Measurements from ENCODE around the gene VSTM4.

The VSTM4 gene

GRCh38 chr10:49039409-49039808, 75.9 kb downstream of the VSTM4 start:
- no peak for DNase-seq

- DNase-seq = no peak
These were observed 76.6 kb downstream of the VSTM4 start for GRCh38 chr10:49038711-49039110.

GRCh38 chr10:49037187-49037586, 78.1 kb downstream of the VSTM4 start:
- DNase-seq = no peak

- DNase-seq = no peak
These were observed 78.7 kb downstream of the VSTM4 start for GRCh38 chr10:49036638-49037037.

GRCh38 chr10:49035920-49036319, 79.4 kb downstream of the VSTM4 start:
- DNase-seq = no peak

DNA sequence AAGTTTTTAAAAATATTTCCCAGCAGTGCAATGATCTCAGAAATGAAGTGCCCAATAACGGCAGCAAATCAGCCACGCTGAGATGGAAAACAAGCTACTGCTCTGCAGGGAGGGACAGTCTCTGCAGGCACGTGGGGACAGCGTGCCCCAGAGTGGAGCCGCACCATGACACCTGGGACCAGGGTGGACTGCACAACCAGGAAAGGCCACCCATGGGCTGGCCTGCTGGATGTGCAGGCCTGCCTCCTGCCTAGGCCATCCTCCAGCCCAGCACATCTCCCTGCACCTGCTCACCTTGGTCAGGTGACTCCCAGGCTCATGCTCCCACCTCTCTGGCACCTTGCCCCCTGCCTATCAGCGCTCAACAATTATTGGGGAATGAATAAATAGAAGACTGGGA, 80.4 kb downstream of the VSTM4 start:
- DNase-seq = no peak

- DNase-seq = no peak
These were observed 81.4 kb downstream of the VSTM4 start for GRCh38 chr10:49033939-49034338.

DNA sequence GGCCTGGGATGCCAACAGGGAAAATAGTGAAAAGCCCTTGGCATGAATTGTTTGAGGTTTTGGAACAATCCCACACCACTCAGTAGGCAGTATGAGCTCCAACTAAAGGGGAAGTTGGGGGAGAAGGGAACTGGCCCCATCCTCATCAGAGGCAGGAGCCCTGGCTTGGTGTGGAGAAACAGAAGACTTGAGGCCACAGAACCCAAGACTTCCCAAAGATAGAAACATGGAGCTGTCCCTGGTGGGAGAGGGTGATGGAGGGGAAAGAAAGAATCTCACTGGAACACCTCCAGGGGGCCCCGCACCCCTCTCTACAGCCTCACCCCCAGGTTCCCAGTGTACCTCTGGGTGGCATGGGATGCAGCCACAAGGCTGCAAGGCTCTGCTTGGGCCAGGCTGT, 85.7 kb downstream of the VSTM4 start:
- DNase-seq = no peak

DNA sequence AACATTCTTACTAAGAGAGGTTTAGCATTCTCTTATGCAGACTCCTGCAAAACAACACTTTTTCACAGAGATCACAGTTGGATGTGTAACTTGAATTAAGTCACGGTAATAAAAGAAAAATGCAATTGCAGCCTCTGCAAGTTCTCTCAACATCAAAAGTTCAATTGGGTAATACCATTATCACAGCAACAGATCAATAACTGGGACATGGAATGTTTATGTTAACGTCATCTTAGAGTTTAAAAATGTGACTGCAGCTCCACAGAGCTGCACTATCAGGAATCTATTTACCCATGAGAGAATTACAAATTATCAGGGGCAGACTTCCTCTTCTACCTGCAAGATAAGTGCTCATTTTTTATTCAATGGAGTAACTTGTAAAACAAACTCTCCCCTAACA, 86.7 kb downstream of the VSTM4 start:
- DNase-seq = no peak

DNA sequence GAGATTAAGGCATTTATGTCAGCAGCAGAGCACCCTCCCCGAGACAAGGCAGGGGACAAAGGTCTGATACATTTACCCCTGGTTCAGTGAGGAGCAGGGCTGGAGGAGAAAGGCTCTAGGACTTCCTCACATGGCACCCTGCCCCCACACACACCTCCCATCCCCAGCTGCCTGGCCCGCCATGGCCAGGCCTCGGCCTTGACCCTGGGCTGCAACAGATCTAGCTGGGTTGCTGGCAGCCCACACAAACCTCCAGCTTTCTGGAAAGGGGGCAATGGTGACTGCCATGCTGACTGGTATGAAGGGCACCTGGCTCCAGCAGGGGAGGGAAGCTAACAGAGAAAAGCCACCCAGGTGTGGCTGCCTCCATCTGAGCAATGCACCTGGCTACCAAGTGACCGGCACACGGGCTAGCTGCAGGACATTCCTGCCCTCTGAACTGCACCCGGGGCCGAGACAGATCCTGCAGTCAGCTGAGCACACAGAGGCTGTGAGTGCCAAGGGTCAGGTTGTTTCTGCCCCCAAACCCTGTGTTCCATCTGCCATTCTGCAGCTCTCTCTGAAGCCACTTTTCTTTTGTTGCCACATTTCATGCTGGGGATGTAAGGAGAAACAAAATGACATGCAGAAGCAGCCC, 89.9 kb downstream of the VSTM4 start:
- DNase-seq = no peak

DNA sequence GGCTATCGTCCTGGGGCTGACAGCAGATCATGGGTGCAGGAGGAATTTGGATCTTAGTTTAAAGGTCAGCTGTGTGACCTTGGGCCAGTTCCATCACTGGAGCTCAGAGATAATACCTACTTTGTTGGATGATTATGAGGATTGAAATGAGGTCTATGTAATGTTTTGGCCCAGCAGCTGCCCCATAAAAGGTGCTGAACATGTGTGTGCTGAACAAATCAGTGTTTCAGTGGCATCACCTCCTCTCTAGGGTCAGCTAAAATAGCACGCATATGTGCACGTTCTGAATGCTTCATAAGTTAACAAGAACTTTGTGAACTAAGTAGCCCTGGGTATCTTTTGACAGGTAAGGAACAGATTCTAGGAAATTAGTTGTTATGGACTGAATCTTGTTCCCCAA, 90.8 kb downstream of the VSTM4 start:
- DNase-seq = no peak

DNA sequence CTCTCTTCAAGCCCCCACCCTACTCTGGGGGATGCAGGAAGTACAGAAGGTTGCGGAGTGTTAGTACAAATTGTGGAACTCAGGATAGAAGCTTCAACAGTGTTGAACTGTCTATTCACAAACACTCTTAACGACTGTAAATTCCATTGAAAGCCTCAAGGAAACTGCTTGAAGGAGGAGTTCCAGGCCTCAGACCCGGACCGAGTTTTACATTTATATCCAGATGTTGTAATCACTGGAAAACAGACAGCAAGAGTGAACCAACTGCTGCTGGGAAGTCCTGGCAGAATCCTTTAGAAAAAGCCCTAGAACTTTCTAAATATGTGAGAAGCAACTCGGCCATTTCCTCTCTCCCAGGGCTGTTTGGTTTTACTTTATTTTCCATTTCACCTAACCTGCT, 91.6 kb downstream of the VSTM4 start:
- DNase-seq = no peak

GRCh38 chr10:49023071-49023470, 92.3 kb downstream of the VSTM4 start:
- no peak for DNase-seq

- DNase-seq = no peak
These were observed 93.6 kb downstream of the VSTM4 start for GRCh38 chr10:49021685-49022084.

GRCh38 chr10:49015700-49016099, 99.6 kb downstream of the VSTM4 start:
- DNase-seq = no peak

DNA sequence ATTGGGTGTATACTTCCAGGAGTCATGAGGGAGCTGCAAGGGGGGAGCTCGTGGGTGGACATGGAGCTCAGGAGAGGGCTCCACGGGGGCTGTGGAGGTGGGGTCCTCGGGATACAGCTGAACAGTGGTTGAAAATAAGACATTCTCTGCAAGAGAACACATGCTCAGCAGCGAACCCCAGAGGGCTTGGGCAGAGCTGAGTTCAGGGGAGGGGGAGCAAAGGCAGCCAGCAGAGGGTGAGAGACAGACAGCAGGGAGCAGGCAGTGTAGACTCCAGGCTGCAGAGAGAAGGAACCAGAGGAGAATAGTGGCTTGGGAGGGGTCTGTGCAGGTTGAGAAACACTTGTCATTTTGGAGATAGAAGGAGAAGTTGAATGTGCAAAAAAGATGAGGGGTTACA, 102.7 kb downstream of the VSTM4 start:
- DNase-seq = no peak

DNA sequence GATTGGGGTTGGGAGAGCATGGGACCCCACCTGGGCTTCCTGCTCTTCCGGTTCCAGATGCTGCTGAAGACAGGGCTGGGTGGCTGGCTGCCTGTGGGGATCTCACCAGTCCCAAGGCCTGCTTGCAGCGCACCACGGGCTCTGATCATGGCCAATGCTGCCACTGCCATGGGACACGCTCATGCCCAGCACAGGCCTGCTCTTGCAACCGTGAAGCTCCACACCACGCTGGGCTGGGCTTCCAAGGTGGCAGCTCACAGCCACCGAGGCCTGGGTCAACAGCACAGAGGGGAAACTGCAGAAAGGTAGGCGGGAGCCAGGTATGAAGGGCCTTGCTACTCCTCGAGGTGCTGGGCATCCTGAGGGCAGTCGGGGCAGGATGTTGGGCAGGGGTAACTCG, 103.6 kb downstream of the VSTM4 start:
- no peak for DNase-seq

DNA sequence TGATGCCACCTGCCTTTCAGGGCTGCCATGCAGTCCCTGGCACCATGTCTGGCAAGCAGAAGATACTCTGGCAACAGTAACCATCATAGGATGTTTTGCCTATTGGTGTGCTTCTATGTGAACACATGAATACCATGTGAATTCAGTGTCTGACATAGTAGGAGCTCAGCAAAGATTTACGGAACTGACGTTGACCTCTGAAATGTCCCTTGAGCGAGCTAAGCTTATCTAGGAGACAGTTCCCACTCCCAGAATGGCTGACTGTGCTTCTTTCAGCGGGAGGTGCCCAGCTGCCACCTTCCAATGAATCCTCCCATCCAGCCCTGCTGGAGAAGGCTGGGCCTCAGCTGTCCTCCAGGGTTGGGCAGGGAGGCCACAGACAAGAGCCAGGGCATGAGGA, 104.5 kb downstream of the VSTM4 start:
- DNase-seq = no peak

DNA sequence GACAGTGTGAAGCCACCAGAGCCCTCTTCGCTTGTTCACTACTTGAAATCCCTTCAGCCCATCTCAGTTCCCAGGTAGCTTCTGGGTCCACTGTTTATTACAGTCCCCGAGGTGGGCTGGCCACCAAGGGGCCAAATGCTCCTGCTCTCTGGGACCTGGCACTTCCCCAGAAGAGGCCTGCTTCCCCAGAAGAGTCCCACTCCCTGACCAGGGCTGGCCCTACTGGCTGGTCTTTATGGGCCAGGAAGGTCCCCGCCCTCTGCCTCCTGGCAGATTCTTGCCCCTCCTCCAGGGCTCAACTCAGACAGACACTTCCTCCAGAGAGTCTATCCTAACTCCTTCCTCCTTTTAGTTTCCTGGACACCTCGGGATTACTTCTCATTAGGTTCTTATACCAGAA, 105.0 kb downstream of the VSTM4 start:
- no peak for DNase-seq

GRCh38 chr10:49009199-49009979, 105.9 kb downstream of the VSTM4 start:
- no peak for DNase-seq

- DNase-seq = no peak
These were observed 106.7 kb downstream of the VSTM4 start for GRCh38 chr10:49008505-49009198.

GRCh38 chr10:49008091-49008490, 107.2 kb downstream of the VSTM4 start:
- no peak for DNase-seq

GRCh38 chr10:49007129-49007528, 108.2 kb downstream of the VSTM4 start:
- DNase-seq = no peak

GRCh38 chr10:49005270-49005669, 110.1 kb downstream of the VSTM4 start:
- no peak for DNase-seq
